Measurements from ENCODE around the gene ZNF462. TPM values are rescaled to one million over a fixed set of nuclear protein-coding genes. Genes with fewer than 3 reads are reported as not detected.

The ZNF462 gene
- total RNA-seq, 1 donor from 2014 or later = 103 TPM

DNA sequence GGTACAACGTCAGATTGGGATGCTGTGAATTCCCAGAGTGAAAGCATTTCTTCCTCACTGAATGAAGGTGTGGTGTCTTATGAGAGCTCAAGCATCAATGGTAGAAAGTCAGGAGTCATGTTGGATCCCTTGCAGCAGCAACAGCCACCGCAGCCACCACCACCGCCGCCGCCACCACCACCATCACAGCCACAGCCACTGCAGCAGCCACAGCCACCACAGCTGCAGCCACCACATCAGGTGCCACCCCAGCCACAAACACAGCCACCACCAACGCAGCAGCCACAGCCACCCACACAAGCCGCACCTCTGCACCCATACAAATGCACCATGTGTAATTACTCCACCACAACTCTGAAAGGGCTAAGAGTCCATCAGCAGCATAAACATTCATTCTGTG is 62.4 kb downstream of the ZNF462 start:
- no peak for DNase-seq (ENCODE audit: low spot score, unreplicated experiment)
- Mint-ChIP-seq H3K9me3 (ENCODE audit: low read depth) (peaks cover 3% of the 10 kb centered on the region), H3K36me3 (ENCODE audit: insufficient read depth) (peaks cover 63% of the 10 kb centered on the region), H3K27me3 (no peaks in the 10 kb centered on the region), H3K4me1 (ENCODE audit: low read depth) (peaks cover 30% of the 10 kb centered on the region), H3K27ac (no peak overlapping the region), H3K4me3 (ENCODE audit: low read depth) (no peak overlapping the region)
- no peak for TF ChIP-seq CTCF (IDR thresholded peaks at IDR 0.05; ENCODE audit: unreplicated experiment)

DNA sequence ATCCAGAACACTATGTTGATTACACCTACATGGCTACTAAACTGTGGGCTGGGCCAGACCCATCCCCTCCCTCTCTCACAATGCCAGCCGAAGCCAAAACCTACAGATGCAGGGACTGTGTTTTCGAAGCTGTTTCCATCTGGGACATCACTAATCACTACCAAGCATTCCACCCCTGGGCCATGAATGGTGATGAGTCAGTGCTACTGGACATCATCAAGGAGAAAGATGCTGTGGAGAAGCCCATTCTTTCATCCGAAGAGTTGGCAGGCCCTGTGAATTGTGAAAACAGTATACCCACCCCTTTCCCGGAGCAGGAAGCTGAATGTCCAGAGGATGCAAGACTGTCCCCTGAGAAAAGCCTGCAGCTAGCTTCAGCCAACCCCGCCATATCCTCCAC is 65.0 kb downstream of the ZNF462 start:
- Mint-ChIP-seq H3K9me3 (ENCODE audit: low read depth) (peaks cover 3% of the 10 kb centered on the region), H3K4me3 (ENCODE audit: low read depth) (no peak overlapping the region), H3K27me3 (no peaks in the 10 kb centered on the region), H3K27ac (no peak overlapping the region), H3K36me3 (ENCODE audit: insufficient read depth) (peaks cover 88% of the 10 kb centered on the region), H3K4me1 (ENCODE audit: low read depth) (peaks cover 18% of the 10 kb centered on the region)
- no peak for TF ChIP-seq CTCF (IDR thresholded peaks at IDR 0.05; ENCODE audit: unreplicated experiment)
- DNase-seq (ENCODE audit: low spot score, unreplicated experiment) = no peak

- H3K4me1 Mint-ChIP-seq (ENCODE audit: low read depth) = peaks cover 18% of the 10 kb centered on the region
- no peak for TF ChIP-seq CTCF (IDR thresholded peaks at IDR 0.05; ENCODE audit: unreplicated experiment)
- no peak for DNase-seq (ENCODE audit: low spot score, unreplicated experiment)
- no peak overlapping the region for H3K4me3 Mint-ChIP-seq (ENCODE audit: low read depth)
- no peak overlapping the region for H3K27ac Mint-ChIP-seq
- H3K9me3 Mint-ChIP-seq (ENCODE audit: low read depth) = peaks cover 3% of the 10 kb centered on the region
- H3K36me3 Mint-ChIP-seq (ENCODE audit: insufficient read depth) = peaks cover 84% of the 10 kb centered on the region
- no peaks in the 10 kb centered on the region for H3K27me3 Mint-ChIP-seq
Observed at GRCh38 chr9:106928350-106928749, 65.4 kb downstream of the ZNF462 start.

DNA sequence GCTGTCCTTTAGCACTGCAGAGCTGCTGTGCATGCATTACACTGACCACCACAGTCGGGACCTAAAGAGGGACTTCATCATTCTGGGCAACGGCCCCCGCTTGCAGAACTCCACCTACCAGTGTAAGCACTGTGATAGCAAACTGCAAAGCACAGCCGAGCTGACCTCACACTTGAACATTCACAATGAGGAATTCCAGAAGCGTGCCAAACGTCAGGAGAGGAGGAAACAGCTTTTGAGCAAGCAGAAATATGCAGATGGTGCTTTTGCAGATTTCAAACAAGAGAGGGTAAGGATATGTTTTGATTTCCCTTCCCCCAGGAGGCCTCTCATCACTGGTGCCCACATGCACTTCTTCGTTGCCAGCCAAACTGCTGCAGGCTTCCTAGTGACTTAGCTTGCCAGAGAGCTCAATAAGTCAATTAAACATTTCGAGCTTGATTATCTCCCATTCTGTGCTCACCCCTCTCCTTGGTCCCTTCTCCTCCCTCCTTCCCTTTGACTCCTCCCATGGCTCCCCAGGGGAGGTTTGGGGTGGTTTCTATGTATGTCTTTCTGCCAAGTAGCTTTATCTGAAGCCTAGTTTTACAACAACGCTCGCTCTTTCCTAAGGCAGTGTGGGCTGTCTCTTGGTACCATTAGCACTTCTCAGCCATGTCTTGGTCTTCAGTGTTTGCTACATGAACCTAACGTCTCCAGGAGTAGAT is 66.7 kb downstream of the ZNF462 start:
- no peak for DNase-seq (ENCODE audit: low spot score, unreplicated experiment)
- no peaks in the 10 kb centered on the region for H3K27me3 Mint-ChIP-seq
- no peak for TF ChIP-seq CTCF (IDR thresholded peaks at IDR 0.05; ENCODE audit: unreplicated experiment)
- H3K27ac Mint-ChIP-seq = no peak overlapping the region
- peaks cover 78% of the 10 kb centered on the region for H3K36me3 Mint-ChIP-seq (ENCODE audit: insufficient read depth)
- H3K4me3 Mint-ChIP-seq (ENCODE audit: low read depth) = no peak overlapping the region
- H3K4me1 Mint-ChIP-seq (ENCODE audit: low read depth) = peaks cover 17% of the 10 kb centered on the region
- H3K9me3 Mint-ChIP-seq (ENCODE audit: low read depth) = peaks cover 3% of the 10 kb centered on the region

GRCh38 chr9:106930477-106930876 is 67.5 kb downstream of the ZNF462 start:
- no peak for TF ChIP-seq CTCF (IDR thresholded peaks at IDR 0.05; ENCODE audit: unreplicated experiment)
- no peaks in the 10 kb centered on the region for H3K27me3 Mint-ChIP-seq
- no peak overlapping the region for H3K4me3 Mint-ChIP-seq (ENCODE audit: low read depth)
- no peak overlapping the region for H3K27ac Mint-ChIP-seq
- H3K36me3 Mint-ChIP-seq (ENCODE audit: insufficient read depth) = peaks cover 74% of the 10 kb centered on the region
- H3K9me3 Mint-ChIP-seq (ENCODE audit: low read depth) = no peaks in the 10 kb centered on the region
- no peak for DNase-seq (ENCODE audit: low spot score, unreplicated experiment)
- peaks cover 17% of the 10 kb centered on the region for H3K4me1 Mint-ChIP-seq (ENCODE audit: low read depth)

Measured in progenitor cell of endocrine pancreas (in vitro differentiated cells).